DMS 273 treated with DMSO at 0.1 percent for 48 hours (cell line): ENCODE measurements around the gene APLF.
A peak's percentile ranks its signal among the peaks of the same experiment; 100 is the strongest.
"Not testable (repeated sequence)": the region's sequence is repeated elsewhere in the genome, so short reads cannot be mapped to it uniquely, and the experiment has no call there.

ENCODE experiments used
- DNase-seq: peaks from one replicate; lab custom pipeline; 2025; lab: John Stamatoyannopoulos, UW

The APLF gene

DNA sequence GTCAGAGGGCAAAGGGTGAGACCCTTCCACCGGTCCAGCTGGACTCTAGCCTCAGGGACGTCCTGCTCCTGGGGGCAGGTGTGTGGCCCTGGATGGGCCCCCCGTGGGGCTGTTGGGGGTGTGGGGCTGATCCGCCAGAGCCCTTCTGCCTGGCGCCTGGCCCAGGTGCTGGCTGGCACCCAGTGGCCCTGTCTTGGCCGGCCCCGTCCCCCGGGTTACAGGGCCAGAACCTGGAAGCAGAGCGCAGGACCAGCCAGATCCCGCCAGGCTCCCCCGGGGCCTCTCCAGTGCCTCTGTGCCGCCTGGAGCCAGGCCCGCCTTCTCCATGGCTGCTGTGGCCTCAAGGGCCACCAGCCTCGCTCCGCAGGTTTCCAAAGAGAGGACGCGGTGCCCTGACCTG, 62.3 kb downstream of the APLF start:
- not testable (repeated sequence) for DNase-seq

- no peak for DNase-seq
These were observed 68.6 kb downstream of the APLF start for GRCh38 chr2:68536000-68536399.

GRCh38 chr2:68537011-68537410, 69.6 kb downstream of the APLF start:
- no peak for DNase-seq

GRCh38 chr2:68537809-68538208, 70.4 kb downstream of the APLF start:
- DNase-seq, result no peak

- DNase-seq, result no peak
These were observed 77.4 kb downstream of the APLF start for GRCh38 chr2:68544811-68545210.

- DNase-seq, result no peak
These were observed 81.0 kb downstream of the APLF start for GRCh38 chr2:68548396-68548795.

DNA sequence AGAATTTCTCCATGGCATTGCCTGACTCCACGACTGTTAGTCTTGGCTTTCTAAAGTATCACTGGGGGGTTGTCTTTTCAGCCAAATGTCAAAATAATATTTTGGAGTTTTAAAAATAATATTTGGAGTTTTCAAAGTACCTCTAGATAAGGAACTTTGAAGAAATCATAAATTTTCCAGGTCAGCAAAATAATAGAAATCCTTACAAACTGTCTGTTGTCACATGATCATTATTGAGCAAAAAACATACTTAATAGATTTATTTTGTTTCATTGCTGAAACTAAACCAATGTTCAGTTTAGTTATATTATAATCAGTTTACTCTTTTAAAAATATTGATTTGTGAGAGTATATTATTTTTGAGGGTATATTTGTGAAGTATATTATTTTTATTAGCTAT, 85.7 kb downstream of the APLF start:
- no peak for DNase-seq

GRCh38 chr2:68555425-68556206, 88.2 kb downstream of the APLF start:
- not testable (repeated sequence) for DNase-seq

DNA sequence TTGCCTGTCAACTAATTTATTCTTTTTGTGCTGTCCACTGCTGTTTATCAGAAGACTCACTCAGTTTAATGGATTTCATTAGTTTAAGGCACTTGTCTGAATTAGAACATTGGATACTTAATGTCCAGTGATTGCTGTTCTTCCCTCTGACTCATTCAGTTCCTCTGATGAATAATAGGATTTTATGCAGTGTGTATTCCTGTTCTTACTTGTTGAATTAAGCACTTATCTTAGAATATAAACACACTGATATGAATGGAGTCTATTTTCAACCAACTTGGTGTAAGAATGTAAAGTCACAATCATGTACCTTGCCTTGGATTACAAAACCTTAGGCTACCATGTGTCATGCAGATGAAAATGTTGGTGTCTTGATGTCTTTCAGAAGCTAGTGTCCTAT, 89.0 kb downstream of the APLF start:
- DNase-seq, result no peak

- DNase-seq, result peak; percentile 55
These were observed 91.2 kb downstream of the APLF start for GRCh38 chr2:68558576-68558975.

- no peak for DNase-seq
These were observed 92.3 kb downstream of the APLF start for GRCh38 chr2:68559692-68560091.

DNA sequence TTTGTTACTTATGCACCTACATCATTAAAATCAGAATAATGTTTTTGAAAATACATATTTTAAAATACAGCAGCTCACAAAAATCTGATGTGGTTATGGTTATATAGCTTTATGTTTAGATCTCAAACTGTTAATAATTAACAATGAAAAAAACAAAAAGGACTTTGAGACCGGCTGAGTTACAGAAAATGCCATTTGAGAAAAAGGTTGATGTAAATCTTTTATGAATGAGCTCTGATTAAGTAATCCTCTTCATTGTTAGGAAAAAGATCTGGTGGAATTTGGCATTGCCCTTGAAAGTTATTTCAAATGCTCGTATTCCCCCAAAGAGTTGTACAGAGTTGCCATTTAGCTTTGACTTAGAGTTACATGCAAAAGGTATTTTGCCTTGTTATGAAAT, 93.2 kb downstream of the APLF start:
- DNase-seq, result no peak

GRCh38 chr2:68561372-68561771, 94.0 kb downstream of the APLF start:
- no peak for DNase-seq

GRCh38 chr2:68562934-68563333, 95.5 kb downstream of the APLF start:
- DNase-seq, result no peak

- no peak for DNase-seq
These were observed 97.0 kb downstream of the APLF start for GRCh38 chr2:68564426-68564825.

- DNase-seq, result no peak
These were observed 97.9 kb downstream of the APLF start for GRCh38 chr2:68565273-68565672.

DNA sequence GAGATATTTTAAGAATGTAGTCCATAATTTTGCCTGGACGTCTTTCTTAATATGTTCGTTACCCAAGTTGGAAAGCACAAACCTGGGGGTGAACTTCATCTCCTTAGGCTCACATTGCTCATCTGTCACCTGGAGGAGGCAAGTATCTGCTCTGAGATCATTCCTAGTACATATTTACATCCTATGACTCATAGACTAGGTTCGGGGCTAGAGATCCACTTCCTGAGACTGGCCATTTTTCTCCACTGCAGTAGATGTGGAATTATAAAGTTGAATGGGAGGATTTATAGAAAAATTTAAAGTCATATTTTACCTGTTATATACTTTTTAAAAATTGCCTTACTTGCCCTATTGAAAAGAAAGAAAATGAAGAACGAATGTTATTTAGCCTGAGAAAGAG, 98.5 kb downstream of the APLF start:
- no peak for DNase-seq

GRCh38 chr2:68566362-68566761, 99.0 kb downstream of the APLF start:
- DNase-seq, result no peak

GRCh38 chr2:68568116-68568515, 100.7 kb downstream of the APLF start:
- DNase-seq, result no peak

- DNase-seq, result no peak
These were observed 102.2 kb downstream of the APLF start for GRCh38 chr2:68569604-68570003.

GRCh38 chr2:68570434-68570833, 103.0 kb downstream of the APLF start:
- not testable (repeated sequence) for DNase-seq

DNA sequence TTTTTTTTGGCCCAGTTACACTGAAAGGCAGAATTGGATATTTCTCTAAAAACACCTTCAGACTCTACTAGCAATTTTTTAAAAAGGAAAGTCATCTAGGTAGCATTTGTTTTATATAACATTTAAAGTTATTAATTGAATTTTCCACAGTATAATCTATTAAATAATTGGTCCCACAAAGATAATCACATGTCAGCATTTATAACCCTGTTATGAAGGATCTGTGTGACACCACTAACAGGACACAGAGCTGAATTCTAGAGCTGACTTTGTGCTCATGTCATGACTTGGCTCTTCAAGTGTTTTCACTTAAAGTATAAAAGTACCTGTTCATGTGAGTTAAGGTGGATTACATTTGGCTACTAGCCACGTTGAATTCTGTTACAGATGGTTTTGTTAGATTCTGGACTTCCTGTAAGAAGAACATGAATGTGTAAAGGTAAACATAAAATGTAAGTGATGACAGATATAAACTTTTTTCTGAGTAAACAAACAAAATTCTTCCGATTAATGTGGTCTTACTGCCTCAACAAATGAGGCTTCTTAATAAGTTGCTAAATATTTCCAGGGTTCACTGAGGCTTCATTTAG, 106.9 kb downstream of the APLF start:
- no peak for DNase-seq

- no peak for DNase-seq
These were observed 109.8 kb downstream of the APLF start for GRCh38 chr2:68577183-68577582.

GRCh38 chr2:68579689-68580088, 112.3 kb downstream of the APLF start:
- no peak for DNase-seq
